HepG2 (cell line): ENCODE data around the gene PREX1. TPM values are rescaled to one million over a fixed set of nuclear protein-coding genes. Genes with fewer than 3 reads are reported as not detected.

Experiments used
- ELF3 ChIP-seq: IDR thresholded peaks from 2 replicates; pipeline ENCODE4 v1.6.1; 2016; ENCODE audit warnings: missing genetic modification reagents, missing compliant biosample characterization
- FLYWCH1 ChIP-seq: sonication (generic); formaldehyde crosslinking; IDR thresholded peaks from 2 replicates; pipeline ENCODE4 v1.8.1; 2023; ENCODE audit warnings: mild to moderate bottlenecking, missing genetic modification reagents
- FOXK2 ChIP-seq: fragments of 450-650 bp; IDR thresholded peaks from 2 replicates; pipeline ENCODE4 v1.6.1; 2016
- GLI4 ChIP-seq: sonication (generic); formaldehyde crosslinking; IDR thresholded peaks from 2 replicates; pipeline ENCODE4 v1.5.1; 2020; ENCODE audit warnings: missing genetic modification reagents, mild to moderate bottlenecking, moderate library complexity, borderline replicate concordance
- MTF1 ChIP-seq: sonication (generic); formaldehyde crosslinking; IDR thresholded peaks from 2 replicates; pipeline ENCODE4 v1.5.0; 2020; ENCODE audit warnings: missing genetic modification reagents
- MTF2 ChIP-seq: sonication (generic); formaldehyde crosslinking; IDR thresholded peaks from 2 replicates; pipeline ENCODE4 v1.5.0; 2020; ENCODE audit warnings: missing genetic modification reagents, borderline replicate concordance
- MZF1 ChIP-seq: sonication (generic); formaldehyde crosslinking; IDR thresholded peaks from 2 replicates; pipeline ENCODE4 v1.8.1; 2023; ENCODE audit warnings: mild to moderate bottlenecking, missing genetic modification reagents, borderline replicate concordance
- NCOA5 ChIP-seq: sonication (generic); formaldehyde crosslinking; IDR thresholded peaks from 2 replicates; pipeline ENCODE4 v1.4.0; 2020; ENCODE audit warnings: missing genetic modification reagents
- NFIC ChIP-seq: IDR thresholded peaks from 2 replicates; pipeline ENCODE4 v1.6.1; 2012; ENCODE audit warnings: mild to moderate bottlenecking, low read length, inconsistent platforms
- PLRG1 ChIP-seq: fragments of 450-650 bp; conservative IDR thresholded peaks from 2 replicates; pipeline ENCODE4 v1.6.1; 2016
- PRMT3 ChIP-seq: sonication (generic); formaldehyde crosslinking; IDR thresholded peaks from 2 replicates; pipeline ENCODE4 v1.8.1; 2022; ENCODE audit warnings: low read depth, mild to moderate bottlenecking, moderate library complexity, missing genetic modification reagents, borderline replicate concordance
- RBAK ChIP-seq: sonication (generic); formaldehyde crosslinking; IDR thresholded peaks from 2 replicates; pipeline ENCODE4 v1.5.1; 2020; ENCODE audit warnings: mild to moderate bottlenecking, missing genetic modification reagents
- TCF12 ChIP-seq, 2 experiments: fragments of 450-650 bp in 1 of 2; sonication (generic) in 1 of 2; formaldehyde crosslinking in 1 of 2; IDR thresholded peaks; 2 replicates each; pipeline versions ENCODE4 v1.6.1 to v1.8.0; 2017 to 2022; ENCODE audit warnings: antibody characterized with exemption in 1 of 2, mild to moderate bottlenecking in 1 of 2, missing genetic modification reagents in 1 of 2, moderate library complexity in 1 of 2
- TEAD3 ChIP-seq: optimal IDR thresholded peaks from 2 replicates; pipeline ENCODE3; 2016; ENCODE audit warnings: borderline replicate concordance
- ZNF431 ChIP-seq: sonication (generic); formaldehyde crosslinking; IDR thresholded peaks from 2 replicates; pipeline ENCODE4 v1.9.0; 2022; ENCODE audit warnings: missing genetic modification reagents, low read depth, mild to moderate bottlenecking, borderline replicate concordance
- ZNF660 ChIP-seq: sonication (generic); formaldehyde crosslinking; IDR thresholded peaks from 2 replicates; pipeline ENCODE4 v1.5.1; 2020; ENCODE audit warnings: mild to moderate bottlenecking, low read depth, missing genetic modification reagents, borderline replicate concordance
- ZNF788 ChIP-seq: sonication (generic); formaldehyde crosslinking; IDR thresholded peaks from 2 replicates; pipeline ENCODE4 v1.5.0; 2020; ENCODE audit warnings: mild to moderate bottlenecking, missing genetic modification reagents, borderline replicate concordance
- polyA plus RNA-seq, 8 experiments: library from polyadenylated mRNA; depleted of rRNA in 3 of 8; stranded (reverse) in 7 of 8; unstranded in 1 of 8; fragments of >200 nt; fragmentation: Illumina TruSeq in 4 of 8; extraction: Trizol in 4 of 8; gene quantifications; 2 replicates each; pipeline versions ENCODE4 v1.2.1 to v1.2.3, GENCODE V29; 2011 to 2016; ENCODE audit warnings: low read depth in 4 of 8, missing spikeins in 1 of 8, mixed read lengths in 1 of 8; ENCODE audit not compliant: insufficient read depth in 1 of 8
- total RNA-seq, 5 experiments: library from RNA; depleted of rRNA; stranded (reverse); fragments of >200 nt; fragmentation: Illumina TruSeq; extraction: Trizol; gene quantifications; 2 replicates each; pipeline ENCODE4 v1.2.3, GENCODE V29; 2016; ENCODE audit warnings: low read depth in 1 of 5
- TF ChIP-seq, protein P1 (sequence below): IDR thresholded peaks from 2 replicates; pipeline ENCODE4 v1.6.1; 2016; ENCODE audit warnings: low read depth, missing genetic modification reagents, missing compliant biosample characterization
- TF ChIP-seq, protein P2 (sequence below): sonication (generic); formaldehyde crosslinking; IDR thresholded peaks from 2 replicates; pipeline ENCODE4 v1.4.0; 2020; ENCODE audit warnings: mild to moderate bottlenecking, missing genetic modification reagents
- TF ChIP-seq, protein P3 (sequence below): sonication (generic); formaldehyde crosslinking; IDR thresholded peaks from 2 replicates; pipeline ENCODE4 v1.9.0; 2021; ENCODE audit warnings: missing genetic modification reagents, mild to moderate bottlenecking, borderline replicate concordance
- TF ChIP-seq, protein P4 (sequence below): IDR thresholded peaks from 2 replicates; pipeline ENCODE4 v1.6.1; 2016; ENCODE audit warnings: low read depth

Gene PREX1
- total and polyA plus RNA-seq, 2 of the 13 experiments (the other 11 are each of a cell fraction or from before 2014, with no cell fraction given): 0.02 to 0.04 TPM

DNA sequence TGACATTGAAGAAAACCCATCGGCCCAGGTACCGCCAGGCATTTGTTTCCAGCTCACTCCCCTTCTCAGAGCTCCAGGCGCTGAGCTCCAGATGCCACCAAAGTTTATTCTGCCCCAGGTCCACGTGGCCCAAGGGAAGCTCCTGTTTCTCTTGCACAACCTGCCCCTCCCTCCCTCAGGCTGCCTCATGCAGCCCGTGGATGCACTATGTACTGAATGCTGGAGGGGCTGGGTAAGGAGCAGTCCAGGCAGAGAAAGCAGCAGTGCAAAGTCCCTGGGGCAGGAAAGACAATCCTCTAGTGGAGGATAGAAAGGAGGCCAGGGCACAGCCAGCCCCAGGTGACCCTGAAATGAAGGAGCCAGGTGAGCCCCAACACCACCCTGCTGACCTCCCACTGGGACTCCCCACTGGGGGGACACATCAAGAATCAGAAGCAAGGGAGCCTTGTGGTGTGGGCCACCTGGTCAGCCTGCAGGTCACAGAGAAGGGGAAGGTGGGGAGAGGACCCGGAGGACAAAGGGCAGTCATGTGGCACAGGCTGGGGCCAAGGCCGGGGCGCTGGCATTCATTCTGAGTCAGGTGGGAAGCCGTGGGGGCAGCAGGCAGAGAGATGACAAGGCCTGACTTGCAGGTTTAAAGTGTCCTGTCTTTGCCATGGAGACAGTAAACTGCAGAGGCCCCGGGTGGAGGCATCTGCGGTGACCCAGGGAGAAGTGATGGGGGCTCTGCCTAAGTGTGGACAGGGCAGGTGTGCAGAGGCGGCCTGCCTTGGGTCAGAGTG, 230.1 kb downstream of the PREX1 start (continued):
- TF ChIP-seq, protein P1, sequence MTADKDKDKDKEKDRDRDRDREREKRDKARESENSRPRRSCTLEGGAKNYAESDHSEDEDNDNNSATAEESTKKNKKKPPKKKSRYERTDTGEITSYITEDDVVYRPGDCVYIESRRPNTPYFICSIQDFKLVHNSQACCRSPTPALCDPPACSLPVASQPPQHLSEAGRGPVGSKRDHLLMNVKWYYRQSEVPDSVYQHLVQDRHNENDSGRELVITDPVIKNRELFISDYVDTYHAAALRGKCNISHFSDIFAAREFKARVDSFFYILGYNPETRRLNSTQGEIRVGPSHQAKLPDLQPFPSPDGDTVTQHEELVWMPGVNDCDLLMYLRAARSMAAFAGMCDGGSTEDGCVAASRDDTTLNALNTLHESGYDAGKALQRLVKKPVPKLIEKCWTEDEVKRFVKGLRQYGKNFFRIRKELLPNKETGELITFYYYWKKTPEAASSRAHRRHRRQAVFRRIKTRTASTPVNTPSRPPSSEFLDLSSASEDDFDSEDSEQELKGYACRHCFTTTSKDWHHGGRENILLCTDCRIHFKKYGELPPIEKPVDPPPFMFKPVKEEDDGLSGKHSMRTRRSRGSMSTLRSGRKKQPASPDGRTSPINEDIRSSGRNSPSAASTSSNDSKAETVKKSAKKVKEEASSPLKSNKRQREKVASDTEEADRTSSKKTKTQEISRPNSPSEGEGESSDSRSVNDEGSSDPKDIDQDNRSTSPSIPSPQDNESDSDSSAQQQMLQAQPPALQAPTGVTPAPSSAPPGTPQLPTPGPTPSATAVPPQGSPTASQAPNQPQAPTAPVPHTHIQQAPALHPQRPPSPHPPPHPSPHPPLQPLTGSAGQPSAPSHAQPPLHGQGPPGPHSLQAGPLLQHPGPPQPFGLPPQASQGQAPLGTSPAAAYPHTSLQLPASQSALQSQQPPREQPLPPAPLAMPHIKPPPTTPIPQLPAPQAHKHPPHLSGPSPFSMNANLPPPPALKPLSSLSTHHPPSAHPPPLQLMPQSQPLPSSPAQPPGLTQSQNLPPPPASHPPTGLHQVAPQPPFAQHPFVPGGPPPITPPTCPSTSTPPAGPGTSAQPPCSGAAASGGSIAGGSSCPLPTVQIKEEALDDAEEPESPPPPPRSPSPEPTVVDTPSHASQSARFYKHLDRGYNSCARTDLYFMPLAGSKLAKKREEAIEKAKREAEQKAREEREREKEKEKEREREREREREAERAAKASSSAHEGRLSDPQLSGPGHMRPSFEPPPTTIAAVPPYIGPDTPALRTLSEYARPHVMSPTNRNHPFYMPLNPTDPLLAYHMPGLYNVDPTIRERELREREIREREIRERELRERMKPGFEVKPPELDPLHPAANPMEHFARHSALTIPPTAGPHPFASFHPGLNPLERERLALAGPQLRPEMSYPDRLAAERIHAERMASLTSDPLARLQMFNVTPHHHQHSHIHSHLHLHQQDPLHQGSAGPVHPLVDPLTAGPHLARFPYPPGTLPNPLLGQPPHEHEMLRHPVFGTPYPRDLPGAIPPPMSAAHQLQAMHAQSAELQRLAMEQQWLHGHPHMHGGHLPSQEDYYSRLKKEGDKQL: no peak
- no peak for TF ChIP-seq PLRG1
- no peak for TF ChIP-seq NFIC
- no peak for TF ChIP-seq TCF12 (IDR thresholded peaks at IDR 0.05)
- TF ChIP-seq TCF12 (CRISPR knock-in tag; IDR thresholded peaks at IDR 0.05): no peak
- no peak for TF ChIP-seq FOXK2
- TF ChIP-seq FLYWCH1 (CRISPR knock-in tag): no peak
- TF ChIP-seq MTF1 (CRISPR knock-in tag): no peak
- TF ChIP-seq, protein P2, sequence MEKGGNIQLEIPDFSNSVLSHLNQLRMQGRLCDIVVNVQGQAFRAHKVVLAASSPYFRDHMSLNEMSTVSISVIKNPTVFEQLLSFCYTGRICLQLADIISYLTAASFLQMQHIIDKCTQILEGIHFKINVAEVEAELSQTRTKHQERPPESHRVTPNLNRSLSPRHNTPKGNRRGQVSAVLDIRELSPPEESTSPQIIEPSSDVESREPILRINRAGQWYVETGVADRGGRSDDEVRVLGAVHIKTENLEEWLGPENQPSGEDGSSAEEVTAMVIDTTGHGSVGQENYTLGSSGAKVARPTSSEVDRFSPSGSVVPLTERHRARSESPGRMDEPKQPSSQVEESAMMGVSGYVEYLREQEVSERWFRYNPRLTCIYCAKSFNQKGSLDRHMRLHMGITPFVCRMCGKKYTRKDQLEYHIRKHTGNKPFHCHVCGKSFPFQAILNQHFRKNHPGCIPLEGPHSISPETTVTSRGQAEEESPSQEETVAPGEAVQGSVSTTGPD: no peak
- no peak for TF ChIP-seq MZF1
- TF ChIP-seq ZNF788 (CRISPR knock-in tag): peak; percentile 85; the same call in 1 of the 2 replicates
- TF ChIP-seq, protein P3, sequence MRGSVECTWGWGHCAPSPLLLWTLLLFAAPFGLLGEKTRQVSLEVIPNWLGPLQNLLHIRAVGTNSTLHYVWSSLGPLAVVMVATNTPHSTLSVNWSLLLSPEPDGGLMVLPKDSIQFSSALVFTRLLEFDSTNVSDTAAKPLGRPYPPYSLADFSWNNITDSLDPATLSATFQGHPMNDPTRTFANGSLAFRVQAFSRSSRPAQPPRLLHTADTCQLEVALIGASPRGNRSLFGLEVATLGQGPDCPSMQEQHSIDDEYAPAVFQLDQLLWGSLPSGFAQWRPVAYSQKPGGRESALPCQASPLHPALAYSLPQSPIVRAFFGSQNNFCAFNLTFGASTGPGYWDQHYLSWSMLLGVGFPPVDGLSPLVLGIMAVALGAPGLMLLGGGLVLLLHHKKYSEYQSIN (CRISPR knock-in tag): no peak
- TF ChIP-seq ZNF431: no peak
- TF ChIP-seq ZNF660 (CRISPR knock-in tag): no peak
- no peak for TF ChIP-seq GLI4 (CRISPR knock-in tag)
- TF ChIP-seq ELF3 (CRISPR knock-in tag): no peak
- peak; percentile 100 for TF ChIP-seq RBAK
- no peak for TF ChIP-seq NCOA5 (CRISPR knock-in tag)
- TF ChIP-seq TEAD3 (CRISPR knock-in tag): peak; percentile 51
- TF ChIP-seq, protein P4, sequence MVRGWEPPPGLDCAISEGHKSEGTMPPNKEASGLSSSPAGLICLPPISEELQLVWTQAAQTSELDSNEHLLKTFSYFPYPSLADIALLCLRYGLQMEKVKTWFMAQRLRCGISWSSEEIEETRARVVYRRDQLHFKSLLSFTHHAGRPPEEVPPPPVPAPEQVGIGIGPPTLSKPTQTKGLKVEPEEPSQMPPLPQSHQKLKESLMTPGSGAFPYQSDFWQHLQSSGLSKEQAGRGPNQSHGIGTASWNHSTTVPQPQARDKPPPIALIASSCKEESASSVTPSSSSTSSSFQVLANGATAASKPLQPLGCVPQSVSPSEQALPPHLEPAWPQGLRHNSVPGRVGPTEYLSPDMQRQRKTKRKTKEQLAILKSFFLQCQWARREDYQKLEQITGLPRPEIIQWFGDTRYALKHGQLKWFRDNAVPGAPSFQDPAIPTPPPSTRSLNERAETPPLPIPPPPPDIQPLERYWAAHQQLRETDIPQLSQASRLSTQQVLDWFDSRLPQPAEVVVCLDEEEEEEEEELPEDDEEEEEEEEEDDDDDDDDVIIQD (CRISPR knock-in tag): no peak
- TF ChIP-seq MTF2 (CRISPR knock-in tag): no peak
- no peak for TF ChIP-seq PRMT3
